HL-60 (cell line): ENCODE measurements around the gene CEP128.

Experiments used
- CTCF ChIP-seq: IDR thresholded peaks from one replicate; pipeline ENCODE4 v1.5.1; 2011; ENCODE audit warnings: low read length, control low read depth, inconsistent platforms; ENCODE audit not compliant: insufficient read depth
- POLR2AphosphoS5 ChIP-seq: IDR thresholded peaks from 2 replicates; pipeline ENCODE4 v1.6.1; 2012; ENCODE audit warnings: low read depth
- REST ChIP-seq: IDR thresholded peaks from 2 replicates; pipeline ENCODE4 v1.6.1; 2012; ENCODE audit warnings: low read depth; ENCODE audit not compliant: insufficient replicate concordance

- TF ChIP-seq CTCF: no peak
- TF ChIP-seq POLR2AphosphoS5: no peak
- TF ChIP-seq REST: no peak
Measured at GRCh38 chr14:80946187-80946586, 4.6 kb upstream of the CEP128 start.
